HG03159 (cell line): Measurements from ENCODE around the gene NEGR1.

ENCODE experiments used
- ATAC-seq: cut with Tn5 transposase; IDR thresholded peaks from one replicate; pipeline ENCODE4 v1.9.1; 2021; ENCODE audit warnings: mild to moderate bottlenecking, moderate library complexity; ENCODE audit not compliant: unreplicated experiment

NEGR1 gene

DNA sequence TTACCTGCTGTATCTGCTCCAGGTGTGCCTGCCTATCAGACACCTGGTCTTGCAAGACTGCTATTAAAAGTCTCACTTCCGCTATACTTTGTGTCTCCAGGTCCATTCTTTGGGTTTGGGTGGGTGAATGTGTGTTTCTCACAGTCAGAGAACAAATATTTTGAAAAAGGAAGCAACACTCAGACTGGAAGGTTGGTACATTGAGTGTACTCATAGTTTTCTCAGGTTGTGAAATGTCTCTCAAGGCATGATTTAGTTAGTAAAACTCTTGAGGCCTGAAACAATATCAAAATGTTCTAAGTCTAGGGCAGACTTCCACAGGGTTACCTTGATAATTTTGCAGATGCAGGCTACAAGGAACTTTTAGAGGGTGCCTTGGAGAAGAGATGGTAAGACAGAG, 771.6 kb downstream of the NEGR1 start:
- no peak for ATAC-seq

DNA sequence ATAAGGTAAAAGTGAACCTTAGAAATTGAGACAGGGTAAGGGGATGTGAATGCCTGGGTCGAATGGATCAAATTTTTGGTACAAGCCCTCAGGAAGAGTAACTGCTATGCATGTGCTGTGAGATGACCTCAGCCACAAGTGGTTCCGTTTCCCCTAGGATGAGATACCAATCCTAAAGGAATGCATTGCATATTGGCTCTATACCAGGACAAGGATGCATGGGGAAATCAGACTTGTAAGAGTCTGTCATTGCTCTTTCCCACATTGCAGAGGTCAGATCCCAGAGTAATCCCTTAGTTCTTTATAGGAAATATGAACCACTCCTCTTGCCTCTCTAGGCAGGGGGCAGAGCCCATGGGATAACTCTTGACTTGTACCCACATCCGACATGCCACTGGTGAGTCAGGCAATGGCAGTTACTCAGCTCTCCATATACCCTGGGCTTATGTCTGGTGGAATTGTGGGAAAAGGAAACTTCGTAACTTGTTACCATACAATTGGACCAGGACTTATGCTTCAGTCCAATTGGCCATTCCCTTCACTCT, 773.2 kb downstream of the NEGR1 start:
- no peak for ATAC-seq

DNA sequence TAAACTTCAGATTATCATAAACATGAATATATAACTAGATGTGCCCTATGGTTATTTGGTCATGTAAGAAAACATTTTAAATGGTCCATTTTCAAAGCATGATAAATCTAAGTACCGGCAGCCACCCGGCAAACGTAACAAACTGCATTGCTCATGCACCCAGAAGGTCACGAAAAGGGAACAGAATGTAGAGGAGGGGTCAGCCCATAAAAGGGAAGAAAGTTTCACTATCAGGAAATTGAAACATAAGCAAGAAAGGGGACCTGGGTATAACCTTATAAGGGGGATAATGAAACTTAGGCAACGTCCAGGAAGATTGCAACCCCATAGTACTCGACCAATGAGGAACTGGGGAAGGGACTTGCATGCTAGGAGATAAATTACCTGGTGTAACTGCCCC, 780.3 kb downstream of the NEGR1 start:
- ATAC-seq, result no peak

DNA sequence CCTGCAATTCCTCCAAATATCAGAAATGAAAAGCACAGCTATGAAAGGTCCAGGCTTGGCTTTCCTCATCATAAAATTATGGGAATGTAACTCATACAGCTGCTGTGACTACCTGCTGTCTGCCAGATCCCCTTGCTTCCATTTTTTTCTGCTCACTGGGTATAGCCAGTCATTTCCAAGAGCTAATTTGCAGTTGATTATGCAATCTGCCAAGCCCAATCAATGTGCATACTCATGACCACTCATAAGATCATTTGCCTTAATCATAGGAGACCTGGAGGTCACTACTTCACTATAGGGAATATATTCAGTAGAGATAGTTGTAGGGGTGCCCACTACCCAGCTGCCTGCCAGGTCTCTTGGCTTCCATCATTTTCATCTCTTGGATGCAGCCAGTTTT, 783.8 kb downstream of the NEGR1 start:
- no peak for ATAC-seq

DNA sequence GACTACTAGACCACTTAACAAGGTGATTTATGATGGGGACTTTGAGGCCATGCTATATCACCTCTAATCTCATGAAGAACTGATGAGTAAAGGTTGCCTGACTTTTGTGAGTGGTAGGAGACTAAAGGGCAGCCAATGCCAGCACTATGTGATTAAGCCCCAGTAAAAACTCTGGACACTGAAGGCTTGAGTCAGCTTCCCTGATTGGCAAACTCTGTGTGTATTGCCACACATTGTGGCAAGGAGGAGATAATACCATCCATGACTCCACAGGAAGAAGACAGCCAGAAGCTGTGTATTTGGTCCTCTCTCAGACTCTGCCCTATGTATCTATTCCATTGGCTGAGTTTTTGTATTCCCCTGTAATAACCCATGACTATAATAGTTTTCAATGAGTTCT, 788.2 kb downstream of the NEGR1 start:
- ATAC-seq, result no peak

DNA sequence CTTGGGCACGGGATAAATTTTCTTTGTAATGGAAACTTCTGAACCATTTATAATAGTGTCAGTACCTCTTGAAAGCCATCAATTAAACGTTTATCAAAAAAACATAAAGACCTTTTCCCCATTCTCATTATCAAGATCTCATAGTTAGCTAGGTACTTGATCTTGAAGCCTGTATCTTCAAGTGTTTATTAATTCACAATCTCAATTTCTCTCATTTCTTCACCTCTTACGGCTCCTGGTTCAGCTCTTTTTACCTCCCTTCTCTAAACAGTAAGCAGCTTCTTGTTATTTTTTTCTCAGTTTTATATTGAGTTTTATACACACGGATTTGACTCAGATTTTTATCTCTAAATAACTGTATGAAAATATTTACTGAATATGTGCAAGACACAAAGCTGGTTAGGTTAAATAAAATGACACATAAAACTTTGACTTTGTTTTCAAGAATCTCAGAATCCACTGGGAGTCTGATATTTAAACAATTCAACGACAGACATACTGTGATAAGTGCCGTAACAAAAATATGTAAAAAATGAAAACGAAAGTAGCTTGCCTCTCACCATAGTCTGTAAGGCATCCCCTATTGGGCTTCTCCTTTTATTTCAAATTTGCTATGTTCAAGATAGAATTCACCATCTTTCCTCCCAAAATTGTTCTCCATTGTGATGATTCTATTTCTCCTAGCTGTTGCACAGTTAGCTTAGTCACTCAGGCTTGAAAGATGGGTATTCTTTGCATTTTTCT, 789.9 kb downstream of the NEGR1 start:
- no peak for ATAC-seq

DNA sequence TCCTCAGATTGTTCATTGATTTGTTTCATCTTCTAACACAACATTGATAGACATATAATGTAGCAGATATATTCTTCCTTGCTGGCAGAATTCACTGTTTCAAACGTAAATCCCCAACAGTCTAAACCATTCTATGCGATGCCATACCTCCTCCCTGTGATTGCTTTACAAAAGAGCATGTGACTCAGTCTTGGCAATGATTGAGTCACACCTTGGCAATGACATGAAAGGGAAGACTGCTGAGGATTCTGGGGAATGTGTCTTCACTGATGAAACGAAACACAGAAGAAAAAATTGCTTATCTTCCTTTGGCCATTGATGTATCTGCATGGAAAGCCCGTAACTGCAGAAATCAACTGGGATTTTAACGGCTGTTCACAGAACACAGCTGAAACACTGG, 791.9 kb downstream of the NEGR1 start:
- no peak for ATAC-seq

DNA sequence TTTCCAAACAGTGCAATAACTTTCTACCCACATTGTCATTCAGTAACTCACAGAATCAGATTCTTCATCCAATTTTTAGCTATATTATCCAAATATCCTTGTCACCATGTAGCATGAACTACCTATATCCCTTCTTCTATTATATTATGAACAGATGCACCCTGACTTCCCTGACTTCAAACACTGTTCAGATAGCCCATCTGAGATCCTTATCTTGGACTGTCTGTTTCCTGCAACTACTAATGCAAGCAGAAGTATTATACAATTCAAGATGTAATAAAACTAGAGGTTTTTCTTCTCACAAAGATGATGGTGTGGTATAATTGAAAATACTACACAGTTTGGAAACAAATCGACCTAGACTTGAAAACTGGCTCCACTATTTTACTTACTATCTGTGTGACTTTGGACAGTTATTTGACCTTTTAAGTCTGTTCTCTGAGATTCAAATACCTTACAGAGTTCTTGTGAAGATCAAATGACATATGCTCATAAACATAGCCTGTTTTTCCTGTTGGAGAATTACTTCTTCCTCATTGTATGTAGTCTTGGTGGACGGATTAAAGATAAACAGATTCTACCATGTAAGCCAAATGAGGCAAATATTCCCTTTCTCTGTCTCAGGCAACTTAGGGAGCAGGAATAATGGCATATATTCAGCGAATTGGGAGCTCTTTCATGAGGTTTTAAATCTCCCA, 793.6 kb downstream of the NEGR1 start:
- ATAC-seq, result no peak

DNA sequence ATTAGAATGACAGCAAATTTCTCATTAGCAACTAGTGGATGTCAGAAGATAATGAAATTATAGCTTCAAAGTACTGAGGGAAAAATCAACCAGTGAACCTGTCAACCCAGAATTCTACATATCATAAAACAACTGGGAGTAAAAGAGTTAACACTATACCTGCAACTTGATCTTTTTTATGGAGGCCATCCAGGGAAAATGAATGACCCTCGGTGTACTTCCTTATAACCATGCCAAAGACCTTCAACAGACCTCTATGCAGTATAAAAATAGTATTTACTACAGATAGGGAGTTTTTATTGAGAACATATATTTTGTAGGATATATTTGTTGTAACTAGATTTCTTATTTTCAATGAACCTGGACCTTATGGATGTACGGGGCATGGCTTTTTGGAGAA, 809.0 kb downstream of the NEGR1 start:
- ATAC-seq, result no peak

DNA sequence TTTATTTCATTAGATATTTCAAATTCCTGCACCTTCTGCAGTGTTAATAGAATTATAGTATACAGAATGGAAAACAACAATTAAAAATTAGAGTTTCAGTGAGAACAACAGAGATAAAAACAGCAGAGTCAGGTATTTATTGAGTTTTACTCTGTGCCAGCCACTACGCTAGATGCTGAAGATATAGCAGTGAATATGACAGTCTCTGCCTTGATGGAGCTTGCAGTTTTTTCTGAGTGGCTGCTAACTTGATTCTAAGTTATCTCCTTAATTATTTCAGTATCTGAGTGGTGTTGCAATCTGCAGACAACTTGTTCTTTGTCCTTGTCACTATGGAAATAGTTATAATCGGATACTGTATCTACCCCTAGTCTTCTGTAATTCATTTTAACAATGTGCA, 817.2 kb downstream of the NEGR1 start:
- ATAC-seq, result no peak

DNA sequence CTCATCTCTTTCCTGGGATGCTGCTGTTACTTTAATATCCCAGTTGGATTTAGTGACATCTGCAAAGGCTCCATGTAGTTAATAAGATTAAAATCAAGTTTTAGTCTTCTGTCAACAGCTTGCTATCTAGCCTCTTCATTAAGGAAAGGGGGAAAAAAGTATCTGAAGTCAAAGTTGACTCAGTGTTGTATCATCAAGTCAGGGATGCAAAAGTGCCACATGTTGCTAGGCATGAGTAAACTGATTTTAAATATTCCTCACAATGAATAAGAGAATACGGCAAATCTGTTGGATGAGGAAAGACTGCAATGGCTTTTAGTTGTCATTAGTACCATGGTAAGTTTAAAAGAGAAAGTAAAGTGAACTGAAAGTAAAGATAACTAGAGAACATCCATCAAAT, 818.3 kb downstream of the NEGR1 start:
- no peak for ATAC-seq

DNA sequence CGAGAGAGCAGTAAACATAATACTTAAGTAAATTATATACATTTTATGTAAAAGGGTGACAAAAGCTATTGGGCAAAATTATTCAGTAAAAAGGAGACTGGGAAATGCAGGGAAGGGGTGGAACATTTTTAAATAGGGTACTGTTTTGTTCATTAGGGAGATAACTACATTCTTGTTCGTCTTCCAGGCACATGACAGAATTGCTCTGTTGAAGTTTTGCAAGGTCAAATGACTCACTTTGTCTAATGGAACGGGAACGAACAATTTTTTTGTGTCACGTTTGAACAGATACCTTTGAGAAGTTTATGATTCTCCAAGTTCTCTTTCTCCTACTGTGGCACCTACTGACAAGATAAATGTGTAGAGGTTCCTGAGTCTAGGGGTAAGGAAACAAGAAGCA, 819.2 kb downstream of the NEGR1 start:
- no peak for ATAC-seq

DNA sequence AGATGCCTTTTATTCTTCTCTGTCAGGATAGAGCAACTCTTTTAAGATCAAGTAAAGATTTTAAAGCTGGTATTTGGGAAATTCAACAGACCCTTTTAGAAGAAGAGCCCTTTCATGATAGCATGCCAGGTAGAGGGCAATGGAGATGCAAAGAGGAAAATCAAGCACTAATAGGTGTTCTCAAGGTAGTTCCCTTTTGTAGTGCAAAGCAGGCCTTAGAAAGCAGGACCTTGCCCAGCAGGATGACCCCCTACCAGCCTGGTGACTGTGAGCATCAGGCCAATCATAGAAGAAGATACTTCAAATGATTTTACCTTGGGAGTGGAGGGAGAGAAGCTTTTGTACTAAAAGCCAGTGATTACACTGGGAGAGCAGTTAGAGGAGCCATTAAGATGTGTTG, 820.1 kb downstream of the NEGR1 start:
- ATAC-seq, result no peak

DNA sequence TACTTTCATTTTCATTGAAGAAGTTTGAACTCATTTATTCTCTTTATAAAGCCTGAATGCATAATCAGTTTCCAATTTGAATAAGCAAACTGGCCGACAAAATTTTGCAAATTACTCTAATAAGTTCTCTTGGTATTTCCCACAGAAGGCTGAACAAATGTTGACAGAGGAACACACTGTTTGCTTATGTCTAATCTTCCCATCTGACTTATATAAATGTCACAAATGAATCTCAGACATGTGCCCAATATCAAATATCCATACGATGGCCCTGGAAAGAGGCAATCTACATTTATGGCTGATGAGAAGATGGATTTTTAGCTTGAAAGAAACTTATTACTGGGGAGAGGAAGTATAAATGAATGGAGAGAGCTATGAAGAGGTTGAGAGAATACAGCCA, 820.9 kb downstream of the NEGR1 start:
- no peak for ATAC-seq

DNA sequence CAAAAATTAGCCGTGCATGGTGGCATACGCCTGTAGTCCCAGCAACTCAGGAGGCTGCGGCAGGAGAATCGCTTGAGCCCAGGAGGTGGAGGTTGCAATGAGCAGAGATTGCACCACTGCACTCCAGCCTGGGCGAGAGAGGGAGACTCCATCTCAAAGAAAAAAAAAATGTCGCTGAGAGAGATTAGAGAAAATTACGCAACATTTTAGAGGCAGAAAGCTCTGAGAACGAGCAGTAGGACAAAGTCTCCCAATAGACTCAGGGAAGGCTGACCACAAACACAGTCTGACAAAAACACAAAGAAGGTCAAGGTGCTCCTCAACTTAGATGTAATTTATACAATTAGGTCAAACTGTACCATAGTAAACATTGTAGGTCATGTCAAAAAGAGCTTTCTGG, 833.9 kb downstream of the NEGR1 start:
- ATAC-seq, result no peak

DNA sequence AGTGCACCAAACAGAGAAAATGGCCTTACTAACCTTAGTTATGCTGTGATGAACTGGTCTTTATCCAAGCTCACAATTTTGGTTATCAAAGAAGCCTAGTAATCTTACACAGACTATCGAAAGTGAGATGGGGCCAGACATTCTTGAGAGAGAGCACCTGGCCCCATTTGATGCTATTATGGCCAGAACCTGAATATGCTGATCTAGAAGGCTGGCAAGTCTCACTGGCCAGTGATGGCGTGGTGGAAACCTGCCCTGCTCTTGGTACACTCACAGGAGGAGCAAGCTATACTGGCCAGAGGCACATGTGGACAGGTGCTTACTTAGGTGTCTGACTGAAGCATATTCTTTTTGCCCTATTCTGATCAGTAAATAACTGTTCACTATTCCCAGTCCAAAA, 843.7 kb downstream of the NEGR1 start:
- no peak for ATAC-seq

DNA sequence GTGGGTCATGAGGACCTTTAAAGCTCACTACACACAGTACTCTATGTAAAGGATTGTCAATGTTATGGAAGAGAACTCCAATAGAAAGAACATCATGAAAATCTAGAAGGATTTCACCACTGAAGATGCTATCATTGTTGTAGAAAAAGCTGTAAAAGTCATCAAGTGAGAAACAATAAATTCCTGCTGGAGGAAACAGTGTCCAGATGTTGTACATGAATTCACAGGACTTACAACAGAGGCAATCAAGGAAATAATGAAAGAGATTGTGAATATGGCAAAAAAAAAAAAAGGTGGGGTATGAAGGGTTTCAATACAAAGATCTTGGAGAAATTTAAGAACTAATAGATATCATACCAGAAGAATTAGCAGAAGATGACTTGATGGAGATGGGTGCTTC, 846.4 kb downstream of the NEGR1 start:
- ATAC-seq, result no peak

DNA sequence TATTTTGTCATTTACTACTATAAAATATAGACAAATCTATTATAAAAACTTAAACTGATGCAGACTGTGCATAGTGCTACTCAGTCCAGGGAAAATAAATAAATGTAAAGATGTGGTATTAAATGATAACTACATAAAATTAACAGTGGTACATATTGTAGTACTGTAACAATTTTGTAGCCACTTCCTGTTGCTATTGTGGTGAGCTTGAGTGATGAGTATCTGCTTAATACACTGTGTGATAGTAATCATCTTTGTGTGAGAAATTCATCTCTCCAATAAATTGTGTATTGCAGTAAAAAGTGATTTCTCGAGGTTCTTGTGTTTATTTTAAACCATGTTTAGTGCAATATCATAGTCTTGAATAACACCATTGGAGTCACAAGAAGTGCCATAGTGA, 848.1 kb downstream of the NEGR1 start:
- no peak for ATAC-seq

DNA sequence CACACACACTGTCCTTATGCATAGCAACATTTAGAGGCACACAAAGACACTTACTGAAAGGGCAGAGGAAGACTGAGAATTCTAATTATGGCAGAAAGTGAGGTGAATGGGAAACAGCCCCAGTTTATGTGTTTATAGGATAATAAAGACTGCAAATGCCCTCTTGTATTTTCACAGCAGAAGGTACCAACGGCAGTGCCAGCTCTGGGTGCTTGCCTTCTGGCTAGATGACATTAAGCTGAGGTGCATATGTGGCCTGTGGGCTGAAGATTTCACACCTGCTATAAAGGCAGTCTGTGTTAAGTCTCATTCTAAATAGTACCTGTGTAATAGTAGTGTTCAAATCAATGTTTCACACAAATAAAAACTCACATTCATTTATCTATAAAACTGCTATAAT, 854.3 kb downstream of the NEGR1 start:
- no peak for ATAC-seq

DNA sequence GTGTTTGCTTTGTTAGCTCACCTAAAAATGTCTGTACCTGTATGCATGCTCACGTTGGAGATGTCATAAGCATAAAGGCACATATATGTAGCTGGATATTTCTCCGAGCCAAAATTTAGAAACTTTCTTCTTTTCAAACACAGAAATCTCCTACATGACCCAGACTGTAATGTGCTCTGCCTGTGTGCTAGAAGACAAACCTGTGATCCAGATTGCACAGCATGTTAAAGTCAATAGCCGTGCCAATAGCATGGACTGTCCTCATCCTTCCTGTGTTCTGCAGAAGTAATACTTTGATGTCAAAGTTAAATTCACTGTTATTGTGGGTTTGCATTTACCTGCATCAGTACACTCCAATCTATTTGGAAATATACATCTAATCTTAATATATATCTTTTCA, 855.3 kb downstream of the NEGR1 start:
- ATAC-seq, result no peak

DNA sequence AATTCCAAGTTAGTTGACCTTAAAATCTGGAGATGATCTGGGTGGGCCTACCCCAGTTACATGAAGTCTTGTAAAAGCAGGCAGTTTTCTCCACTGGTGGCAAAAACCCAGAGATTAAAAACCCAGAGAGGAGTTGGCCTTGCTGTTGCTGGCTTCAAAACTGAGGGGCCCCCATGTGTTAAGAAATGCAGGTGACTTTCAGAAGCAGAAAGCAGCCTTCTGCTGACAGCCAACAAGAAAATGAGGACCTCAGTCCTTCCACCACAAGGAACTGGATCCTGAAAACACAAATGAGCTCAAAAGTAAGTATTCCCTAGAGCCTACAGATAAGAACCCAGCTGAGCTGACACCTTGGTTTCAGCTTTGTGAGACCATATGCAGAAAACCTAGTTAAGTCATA, 857.8 kb downstream of the NEGR1 start:
- no peak for ATAC-seq

DNA sequence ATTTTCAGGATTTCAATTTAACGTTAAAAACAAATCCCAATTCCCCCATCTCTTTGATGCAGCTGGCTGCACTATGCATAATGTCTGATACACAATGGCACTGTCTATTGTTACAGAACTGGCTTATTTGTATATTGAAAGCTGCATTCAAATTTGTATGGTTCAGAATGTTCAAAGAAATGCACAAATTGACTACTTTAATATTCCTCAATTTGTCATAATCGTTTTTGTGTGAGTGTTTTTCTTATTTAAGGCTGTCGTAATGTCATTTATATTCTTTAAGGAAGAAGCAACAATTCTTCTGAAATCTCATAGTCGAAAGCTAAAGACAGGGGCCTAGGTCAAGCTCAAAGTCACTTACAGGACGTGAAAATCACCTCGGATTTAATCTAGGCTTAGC, 860.1 kb downstream of the NEGR1 start:
- no peak for ATAC-seq

DNA sequence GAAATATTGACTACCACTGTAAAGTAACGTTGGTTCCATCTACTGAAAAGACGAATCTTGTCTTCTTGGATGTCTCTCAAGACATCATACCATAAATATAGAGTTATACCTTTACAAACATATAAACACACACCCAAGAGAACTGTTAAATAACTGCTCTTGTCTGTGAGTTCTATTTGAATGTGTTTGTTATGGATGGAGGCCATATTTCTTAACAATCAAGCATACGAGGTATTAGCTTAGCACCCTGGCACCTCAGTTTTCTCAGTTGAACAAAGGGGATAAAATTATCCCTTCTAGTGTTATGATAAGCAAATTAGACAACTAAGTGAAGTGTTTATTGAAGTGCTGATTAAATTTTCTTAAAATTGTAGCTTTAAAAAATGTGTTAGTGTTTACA, 864.9 kb downstream of the NEGR1 start:
- no peak for ATAC-seq
